ENCODE data around the gene IFITM2.
"Not testable (repeated sequence)": the region's sequence is repeated elsewhere in the genome, so short reads cannot be mapped to it uniquely, and the experiment has no call there.

DNA sequence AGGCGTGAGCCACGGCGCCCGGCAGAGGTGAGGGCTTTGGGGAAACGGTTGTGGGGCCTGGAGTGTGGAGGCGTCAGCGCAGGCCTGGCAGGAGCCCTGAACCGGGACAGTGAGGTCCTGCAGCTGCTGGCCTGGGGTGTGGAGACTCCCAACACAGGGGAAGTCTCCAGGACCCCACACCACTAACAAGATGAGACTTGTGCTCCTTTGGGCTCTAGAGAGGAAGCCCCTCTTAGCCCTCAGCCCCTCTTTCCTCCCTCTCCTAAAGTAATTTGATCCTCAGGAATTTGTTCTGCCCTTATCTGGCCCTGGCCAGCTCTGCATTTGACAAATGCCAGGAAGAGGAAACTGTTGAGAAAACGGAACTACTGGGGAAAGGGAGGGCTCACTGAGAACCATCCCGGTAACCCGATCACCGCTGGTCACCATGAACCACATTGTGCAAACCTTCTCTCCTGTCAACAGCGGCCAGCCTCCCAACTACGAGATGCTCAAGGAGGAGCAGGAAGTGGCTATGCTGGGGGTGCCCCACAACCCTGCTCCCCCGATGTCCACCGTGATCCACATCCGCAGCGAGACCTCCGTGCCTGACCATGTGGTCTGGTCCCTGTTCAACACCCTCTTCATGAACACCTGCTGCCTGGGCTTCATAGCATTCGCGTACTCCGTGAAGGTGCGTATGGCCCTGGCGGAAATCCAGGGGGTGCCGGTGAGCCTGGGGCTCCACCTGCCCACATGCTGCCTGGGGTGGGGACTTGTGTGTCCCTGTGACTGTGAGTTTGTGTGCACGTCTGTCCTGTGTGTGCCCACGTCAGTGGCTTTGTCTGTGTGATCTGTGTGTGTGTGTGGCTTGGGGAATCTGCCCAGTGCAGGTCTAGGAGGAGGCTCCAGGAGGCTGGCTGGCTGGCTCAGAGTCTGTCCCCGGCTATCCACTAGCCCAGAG is at the start of gene IFITM2:
- TF ChIP-seq CTCF (IDR thresholded peaks at IDR 0.05 in 4 of 5, conservative IDR thresholded peaks at IDR 0.05 in 1 of 5), result not testable (repeated sequence)
- TF ChIP-seq POLR2A (IDR thresholded peaks at IDR 0.05), result peak; percentile 56 to 68
